ENCODE measurements around the gene EFEMP1.

GRCh38 chr2:55839182-55839819 is 84.3 kb downstream of the EFEMP1 start:
- no peak for TF ChIP-seq AKNA (CRISPR knock-in tag; IDR thresholded peaks at IDR 0.05; ENCODE audit: borderline replicate concordance)
- TF ChIP-seq, protein P1, sequence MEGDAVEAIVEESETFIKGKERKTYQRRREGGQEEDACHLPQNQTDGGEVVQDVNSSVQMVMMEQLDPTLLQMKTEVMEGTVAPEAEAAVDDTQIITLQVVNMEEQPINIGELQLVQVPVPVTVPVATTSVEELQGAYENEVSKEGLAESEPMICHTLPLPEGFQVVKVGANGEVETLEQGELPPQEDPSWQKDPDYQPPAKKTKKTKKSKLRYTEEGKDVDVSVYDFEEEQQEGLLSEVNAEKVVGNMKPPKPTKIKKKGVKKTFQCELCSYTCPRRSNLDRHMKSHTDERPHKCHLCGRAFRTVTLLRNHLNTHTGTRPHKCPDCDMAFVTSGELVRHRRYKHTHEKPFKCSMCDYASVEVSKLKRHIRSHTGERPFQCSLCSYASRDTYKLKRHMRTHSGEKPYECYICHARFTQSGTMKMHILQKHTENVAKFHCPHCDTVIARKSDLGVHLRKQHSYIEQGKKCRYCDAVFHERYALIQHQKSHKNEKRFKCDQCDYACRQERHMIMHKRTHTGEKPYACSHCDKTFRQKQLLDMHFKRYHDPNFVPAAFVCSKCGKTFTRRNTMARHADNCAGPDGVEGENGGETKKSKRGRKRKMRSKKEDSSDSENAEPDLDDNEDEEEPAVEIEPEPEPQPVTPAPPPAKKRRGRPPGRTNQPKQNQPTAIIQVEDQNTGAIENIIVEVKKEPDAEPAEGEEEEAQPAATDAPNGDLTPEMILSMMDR (CRISPR knock-in tag; IDR thresholded peaks at IDR 0.05) = no peak
